ENCODE data around the gene SLC26A6. TPM values are rescaled to one million over a fixed set of nuclear protein-coding genes. Genes with fewer than 3 reads are reported as not detected.

Gene SLC26A6
- total RNA-seq, 6 experiments from 2014 or later: 6.6 to 9.9 (median 8.6) TPM

- WGBS (ENCODE audit: insufficient coverage, low coverage, low lambda C conversion rate, missing lambda C conversion rate): no CpG with 5 or more reads among the region's 8 CpGs
These were observed 49.9 kb downstream of the SLC26A6 start for GRCh38 chr3:48585411-48585810.

GRCh38 chr3:48584836-48585235 is 50.4 kb downstream of the SLC26A6 start:
- Histone ChIP-seq H3K27me3 (no peaks in the 10 kb centered on the region), H3K4me3 (no peak overlapping the region), H3K27ac (no peak overlapping the region), H3K36me3 (no peaks in the 10 kb centered on the region), H3K9me3 (no peaks in the 10 kb centered on the region), H3K4me1 (peaks cover 0 to 4% (median 0%) of the 10 kb centered on the region in 4 donors)
- TF ChIP-seq POLR2A (IDR thresholded peaks at IDR 0.05) (no peak), CTCF (IDR thresholded peaks at IDR 0.05) (no peak)
- no CpG with 5 or more reads among the region's 9 CpGs for WGBS (ENCODE audit: insufficient coverage, low coverage, low lambda C conversion rate, missing lambda C conversion rate)
- intact Hi-C loops (cut with DNase I): loop anchor here in 1 of 2 donors (10.0 kb wide), 1 partner anchor 980 kb away; no protein-coding TSS in a partner anchor
- DNase-seq (no peak), ATAC-seq (no peak)

More at GRCh38 chr3:48585411-48585810, 49.9 kb downstream of the SLC26A6 start:
- no peak overlapping the region for H3K4me3 ChIP-seq
- no peak overlapping the region for H3K27ac ChIP-seq
- no peak for TF ChIP-seq CTCF (IDR thresholded peaks at IDR 0.05)
- no peak for TF ChIP-seq POLR2A (IDR thresholded peaks at IDR 0.05)
- H3K4me1 ChIP-seq: peaks cover 0 to 4% (median 0%) of the 10 kb centered on the region in 4 donors
- ATAC-seq (no peak), DNase-seq (no peak)
- intact Hi-C loops (cut with DNase I): loop anchor here in 1 of 2 donors (10.0 kb wide), 1 partner anchor 979 kb away; no protein-coding TSS in a partner anchor
- H3K9me3 ChIP-seq: no peaks in the 10 kb centered on the region
- no peaks in the 10 kb centered on the region for H3K27me3 ChIP-seq
- H3K36me3 ChIP-seq: no peaks in the 10 kb centered on the region

- 72% methylated on average over 5 of the region's 14 CpGs for WGBS (ENCODE audit: insufficient coverage, low coverage, low lambda C conversion rate, missing lambda C conversion rate)
- ATAC-seq (peak in 3 of 4 donors; percentile 56 to 81 (median 60)), DNase-seq (no peak)
- Histone ChIP-seq H3K36me3 (no peaks in the 10 kb centered on the region), H3K27me3 (no peaks in the 10 kb centered on the region), H3K4me1 (peaks cover 0 to 4% (median 0%) of the 10 kb centered on the region in 4 donors), H3K27ac (no peak overlapping the region), H3K9me3 (no peaks in the 10 kb centered on the region), H3K4me3 (no peak overlapping the region)
- TF ChIP-seq POLR2A (IDR thresholded peaks at IDR 0.05) (no peak), CTCF (IDR thresholded peaks at IDR 0.05) (no peak)
- intact Hi-C loops (cut with DNase I): loop anchor here in 1 of 2 donors (10.0 kb wide), 1 partner anchor 983 kb away; no protein-coding TSS in a partner anchor
These were observed 53.4 kb downstream of the SLC26A6 start for GRCh38 chr3:48581621-48582481.

DNA sequence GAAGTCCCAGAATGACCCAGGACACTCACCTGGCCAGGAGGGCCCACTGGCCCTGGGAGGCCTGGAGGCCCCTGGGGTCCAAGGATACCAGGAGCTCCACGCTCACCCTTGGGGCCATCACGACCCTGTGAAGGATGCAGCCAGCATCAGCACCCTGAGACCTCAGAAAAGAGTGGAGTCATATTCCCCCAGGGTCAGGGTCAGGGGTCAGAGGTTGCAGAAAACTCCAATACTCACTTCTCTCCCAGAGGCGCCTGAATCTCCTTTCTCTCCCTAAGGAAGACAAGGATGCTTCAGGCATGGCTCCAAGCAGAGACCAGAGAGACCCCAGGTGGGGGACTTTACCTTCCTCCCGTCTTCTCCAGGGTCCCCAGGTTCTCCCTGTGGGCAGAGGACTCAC is 58.6 kb downstream of the SLC26A6 start:
- Histone ChIP-seq H3K4me3 (no peak overlapping the region), H3K9me3 (no peaks in the 10 kb centered on the region), H3K27me3 (no peaks in the 10 kb centered on the region), H3K27ac (no peak overlapping the region), H3K4me1 (no peaks in the 10 kb centered on the region), H3K36me3 (no peaks in the 10 kb centered on the region)
- 83% methylated on average over 1 of the region's 4 CpGs for WGBS (ENCODE audit: insufficient coverage, low coverage, low lambda C conversion rate, missing lambda C conversion rate)
- ATAC-seq (no peak), DNase-seq (no peak)
- intact Hi-C loops (cut with DNase I): no loop called here
- TF ChIP-seq CTCF (IDR thresholded peaks at IDR 0.05): no peak
- no peak for TF ChIP-seq POLR2A (IDR thresholded peaks at IDR 0.05)

MicroRNAs encoded within 50 kb of the gene (microRNA counts, 767-probe panel; counts per million panel counts)
- 237 counts per million for microRNA hsa-miR-711

Small RNA genes lying within 50 kb of the gene (microRNA-seq; reads per million reads assigned to microRNA genes)
- gene MIR4793: 0 reads per million in 2 donors
- 0 reads per million in 2 donors for gene MIR711

Small RNA genes lying within 50 kb of the gene (small RNA-seq; reads per million reads assigned to genes)
- gene AC141002.1: 0 reads per million in 2 experiments

Other genes with a start within 250 kb of the SLC26A6 start
- gene PLXNB1, start 205.4 kb downstream of the SLC26A6 start, total RNA-seq: 100 to 1,000 TPM in 2 of 6 experiments, 10 to 100 TPM in 4; 65.9 to 132 (median 86.5) TPM
- 10 to 100 TPM in 2 of 6 experiments, 1 to 10 TPM in 4; 5.9 to 16.0 (median 8.1) TPM for gene CCDC51, start 195.3 kb downstream of the SLC26A6 start, total RNA-seq
- 100 to 1,000 TPM in 2 of 6 experiments, 10 to 100 TPM in 4; 64.8 to 182 (median 80.1) TPM for gene TMA7, start 195.2 kb downstream of the SLC26A6 start, total RNA-seq
- gene ATRIP, start 188.7 kb downstream of the SLC26A6 start, total RNA-seq: 1 to 10 TPM; 2.4 to 4.5 (median 3.2) TPM
- 100 to 1,000 TPM in 4 of 6 experiments, 10 to 100 TPM in 2; 76.3 to 118 (median 101) TPM for gene SHISA5, start 131.3 kb downstream of the SLC26A6 start, total RNA-seq
- gene PFKFB4, start 78.7 kb downstream of the SLC26A6 start, total RNA-seq: 10 to 100 TPM in 1 of 6 experiments, 1 to 10 TPM in 4, under 1 TPM in 1; 0.59 to 10.8 (median 1.4) TPM
- gene UCN2, start 71.7 kb downstream of the SLC26A6 start, total RNA-seq: not detected
- 1 to 10 TPM in 4 of 6 experiments, under 1 TPM in 2; 0.31 to 1.7 (median 1.1) TPM for gene COL7A1, start 40.1 kb downstream of the SLC26A6 start, total RNA-seq
- 100 to 1,000 TPM; 176 to 329 (median 213) TPM for gene UQCRC1, start 25.8 kb downstream of the SLC26A6 start, total RNA-seq
- not detected for gene TMEM89, start 13.7 kb downstream of the SLC26A6 start, total RNA-seq
- under 1 TPM; 0.15 to 0.68 (median 0.34) TPM for gene CELSR3, start 27.4 kb upstream of the SLC26A6 start, total RNA-seq
- gene NCKIPSD, start 50.5 kb upstream of the SLC26A6 start, total RNA-seq: 10 to 100 TPM in 4 of 6 experiments, 1 to 10 TPM in 2; 6.8 to 27.3 (median 12.3) TPM
- 10 to 100 TPM; 25.4 to 31.4 (median 27.4) TPM for gene IP6K2, start 81.8 kb upstream of the SLC26A6 start, total RNA-seq
- gene PRKAR2A, start 212.4 kb upstream of the SLC26A6 start, total RNA-seq: 10 to 100 TPM; 21.9 to 31.1 (median 27.2) TPM